A549 (cell line): ENCODE data around the gene TGFBR2. TPM values are rescaled to one million over a fixed set of nuclear protein-coding genes. Genes with fewer than 3 reads are reported as not detected.

ENCODE experiments used
- ATAC-seq, 2 experiments: fragments of 200-7000 bp in 1 of 2; fragments of >200 bp in 1 of 2; cut with Nextera tagmentation in 1 of 2; cut with Tn5 transposase in 1 of 2; 3 replicates each; pipeline versions ENCODE4 v1.8.0 to v1.9.1; 2018 to 2020; ENCODE audit warnings: mild to moderate bottlenecking in 1 of 2, moderate library complexity in 1 of 2
- CTCF ChIA-PET: fragments of 300-600 bp; sonication (Branson Sonifier 250); formaldehyde crosslinking; extraction: SDS; loops from one replicate; lab custom pipeline; 2021; ENCODE audit warnings: antibody characterized with exemption, inconsistent platforms; lab: Yijun Ruan, JAX
- POLR2A ChIA-PET: fragments of 350-600 bp; formaldehyde crosslinking; extraction: SDS; loops from one replicate; lab custom pipeline; 2021; ENCODE audit warnings: antibody characterized with exemption, inconsistent platforms; lab: Yijun Ruan, JAX
- DNase-seq, 2 experiments: peaks; one replicate each; pipeline versions ENCODE4 v3.0.0 to v3.0.0-alpha.2; 2011 to 2016; ENCODE audit warnings: low read depth in 1 of 2, low spot score in 1 of 2
- FAIRE-seq: peaks from 2 replicates; lab custom pipeline; 2011; peaks lifted over from hg19 to GRCh38; lab: Jason Lieb, UNC
- H3K27ac ChIP-seq, 2 experiments: fragments of >200 bp; sonication (Bioruptor Twin); formaldehyde crosslinking; 3 replicates each; pipeline ENCODE4 v1.5.1; 2016 to 2017
- H3K4me1 ChIP-seq: fragments of >200 bp; sonication (Bioruptor Twin); formaldehyde crosslinking; 3 replicates; pipeline ENCODE4 v1.6.1; 2016
- H3K4me2 ChIP-seq: fragments of >200 bp; sonication (Bioruptor Twin); formaldehyde crosslinking; 3 replicates; pipeline ENCODE4 v1.6.1; 2016
- H3K4me3 ChIP-seq: fragments of >200 bp; sonication (Bioruptor Twin); formaldehyde crosslinking; 3 replicates; pipeline ENCODE4 v1.5.1; 2016
- H3K9me3 ChIP-seq: fragments of >200 bp; sonication (Bioruptor Twin); formaldehyde crosslinking; 3 replicates; pipeline ENCODE4 v1.6.1; 2016
- BCL3 ChIP-seq: fragments of >200 bp; sonication (Bioruptor Twin); formaldehyde crosslinking; IDR thresholded peaks from 3 replicates; pipeline ENCODE4 v1.6.1; 2016
- BHLHE40 ChIP-seq: IDR thresholded peaks from 2 replicates; pipeline ENCODE4 v1.6.1; 2012; ENCODE audit warnings: low read depth, low read length, inconsistent platforms
- CBX2 ChIP-seq: fragments of 200-600 bp; sonication (generic); IDR thresholded peaks from 2 replicates; pipeline ENCODE4 v1.6.1; 2016; ENCODE audit warnings: low read depth, mild to moderate bottlenecking, borderline replicate concordance
- CEBPB ChIP-seq, 2 experiments: fragments of >200 bp in 1 of 2; sonication (Bioruptor Twin) in 1 of 2; formaldehyde crosslinking in 1 of 2; IDR thresholded peaks; 2 replicates each; pipeline ENCODE4 v1.6.1; 2012 to 2016
- CHD2 ChIP-seq: fragments of 150-350 bp; IDR thresholded peaks from 2 replicates; pipeline ENCODE4 v1.6.1; 2014; ENCODE audit warnings: low read length; ENCODE audit not compliant: partially characterized antibody
- E2F6 ChIP-seq: IDR thresholded peaks from 2 replicates; pipeline ENCODE4 v1.6.1; 2012; ENCODE audit warnings: low read depth, borderline replicate concordance
- EHF ChIP-seq: fragments of 250-450 bp; sonication (Bioruptor Pico); IDR thresholded peaks from 2 replicates; pipeline ENCODE4 v1.5.0; 2020; ENCODE audit warnings: mild to moderate bottlenecking
- EHMT2 ChIP-seq: fragments of 200-600 bp; sonication (generic); IDR thresholded peaks from 2 replicates; pipeline ENCODE4 v1.6.1; 2016; ENCODE audit warnings: antibody characterized with exemption, low read depth, mild to moderate bottlenecking, moderate library complexity
- EP300 ChIP-seq, 2 experiments: fragments of >200 bp; sonication (Bioruptor Twin); formaldehyde crosslinking; IDR thresholded peaks; 2 replicates in 1 of 2; 3 replicates in 1 of 2; pipeline ENCODE4 v1.6.1; 2016 to 2017
- ESRRA ChIP-seq: fragments of 150-350 bp; IDR thresholded peaks from 2 replicates; pipeline ENCODE4 v1.6.1; 2014; ENCODE audit warnings: mild to moderate bottlenecking, low read length, borderline replicate concordance
- FOSL2 ChIP-seq, 2 experiments: fragments of 450-650 bp in 1 of 2; fragments of >200 bp in 1 of 2; sonication (Bioruptor Twin) in 1 of 2; formaldehyde crosslinking; IDR thresholded peaks; 2 replicates each; pipeline versions ENCODE4 v1.5.0 to v1.6.1; 2016 to 2020; ENCODE audit warnings: mild to moderate bottlenecking in 1 of 2, moderate library complexity in 1 of 2
- GATA3 ChIP-seq: IDR thresholded peaks from 2 replicates; pipeline ENCODE4 v1.6.1; 2012; ENCODE audit warnings: borderline replicate concordance
- HDAC2 ChIP-seq: fragments of 200-600 bp; sonication (generic); IDR thresholded peaks from 2 replicates; pipeline ENCODE4 v1.6.1; 2016
- HEYL ChIP-seq: fragments of 250-450 bp; sonication (Bioruptor Pico); IDR thresholded peaks from 2 replicates; pipeline ENCODE4 v1.8.0; 2021; ENCODE audit warnings: mild to moderate bottlenecking, moderate library complexity
- HOXA7 ChIP-seq: fragments of 250-450 bp; sonication (Bioruptor Pico); IDR thresholded peaks from 2 replicates; pipeline ENCODE4 v1.5.0; 2020; ENCODE audit warnings: mild to moderate bottlenecking, moderate library complexity
- HOXB5 ChIP-seq: fragments of 250-450 bp; sonication (Bioruptor Pico); IDR thresholded peaks from 2 replicates; pipeline ENCODE4 v1.5.0; 2020; ENCODE audit warnings: mild to moderate bottlenecking, moderate library complexity
- JUN ChIP-seq, 2 experiments: fragments of >200 bp; sonication (Bioruptor Twin); formaldehyde crosslinking; IDR thresholded peaks; 2 replicates in 1 of 2; 3 replicates in 1 of 2; pipeline ENCODE4 v1.6.1; 2016 to 2017
- JUNB ChIP-seq: fragments of >200 bp; sonication (Bioruptor Twin); formaldehyde crosslinking; IDR thresholded peaks from 2 replicates; pipeline ENCODE4 v1.6.1; 2016
- KDM1A ChIP-seq: fragments of 200-600 bp; sonication (generic); IDR thresholded peaks from 2 replicates; pipeline ENCODE4 v1.6.1; 2016; ENCODE audit warnings: low read depth, mild to moderate bottlenecking
- MAFK ChIP-seq: fragments of 450-650 bp; IDR thresholded peaks from 2 replicates; pipeline ENCODE4 v1.6.1; 2014; ENCODE audit not compliant: partially characterized antibody
- MAX ChIP-seq: IDR thresholded peaks from 2 replicates; pipeline ENCODE4 v1.6.1; 2012
- MAZ ChIP-seq: fragments of 150-350 bp; IDR thresholded peaks from 2 replicates; pipeline ENCODE4 v1.6.1; 2014; ENCODE audit warnings: antibody characterized with exemption, low read depth, low read length, borderline replicate concordance
- MYC ChIP-seq: IDR thresholded peaks from 2 replicates; pipeline ENCODE4 v1.6.1; 2012; ENCODE audit warnings: mild to moderate bottlenecking, inconsistent platforms, low read length, improper control_type of control experiment, borderline replicate concordance
- NFE2L2 ChIP-seq: fragments of 150-350 bp; conservative IDR thresholded peaks from 2 replicates; pipeline ENCODE4 v1.6.1; 2014; ENCODE audit warnings: low read length
- NR3C1 ChIP-seq: fragments of >200 bp; sonication (Bioruptor Twin); formaldehyde crosslinking; IDR thresholded peaks from 3 replicates; pipeline ENCODE4 v1.6.1; 2017
- PHF8 ChIP-seq: fragments of 200-600 bp; sonication (generic); IDR thresholded peaks from 2 replicates; pipeline ENCODE4 v1.6.1; 2016; ENCODE audit warnings: low read depth, mild to moderate bottlenecking, antibody characterized with exemption, moderate library complexity, borderline replicate concordance
- POLR2A ChIP-seq: IDR thresholded peaks from 2 replicates; pipeline ENCODE4 v1.6.1; 2012; ENCODE audit warnings: mild to moderate bottlenecking, low read length
- POLR2AphosphoS2 ChIP-seq: conservative IDR thresholded peaks from 2 replicates; pipeline ENCODE4 v1.6.1; 2012; ENCODE audit warnings: low read length, improper control_type of control experiment, inconsistent platforms
- RAD21 ChIP-seq, 2 experiments: fragments of >200 bp in 1 of 2; sonication (Bioruptor Twin) in 1 of 2; formaldehyde crosslinking in 1 of 2; IDR thresholded peaks in 1 of 2; conservative IDR thresholded peaks in 1 of 2; 2 replicates in 1 of 2; 3 replicates in 1 of 2; pipeline ENCODE4 v1.6.1; 2012 to 2018; ENCODE audit warnings: inconsistent platforms in 1 of 2
- RARB ChIP-seq: fragments of 250-450 bp; sonication (Bioruptor Pico); IDR thresholded peaks from 2 replicates; pipeline ENCODE4 v1.8.0; 2021; ENCODE audit warnings: mild to moderate bottlenecking, moderate library complexity
- SMC3 ChIP-seq: fragments of >200 bp; sonication (Bioruptor Twin); formaldehyde crosslinking; IDR thresholded peaks from 3 replicates; pipeline ENCODE4 v1.6.1; 2018; ENCODE audit warnings: inconsistent platforms
- SREBF2 ChIP-seq: fragments of 450-650 bp; IDR thresholded peaks from 2 replicates; pipeline ENCODE4 v1.6.1; 2014; ENCODE audit warnings: mild to moderate bottlenecking, moderate library complexity
- ZFP36 ChIP-seq: fragments of 450-650 bp; IDR thresholded peaks from 2 replicates; pipeline ENCODE4 v1.6.1; 2014; ENCODE audit warnings: borderline replicate concordance; ENCODE audit not compliant: partially characterized antibody
- ZNF302 ChIP-seq: fragments of 250-450 bp; sonication (Bioruptor Pico); IDR thresholded peaks from 2 replicates; pipeline ENCODE4 v1.9.0; 2021; ENCODE audit warnings: inconsistent platforms, mild to moderate bottlenecking, moderate library complexity
- ZSCAN20 ChIP-seq: fragments of 250-450 bp; sonication (Bioruptor Pico); IDR thresholded peaks from 2 replicates; pipeline ENCODE4 v1.8.0; 2022; ENCODE audit warnings: mild to moderate bottlenecking, moderate library complexity
- WGBS: methylation state at CpG from one replicate; pipeline ENCODE4 v1.1.6; 2017; ENCODE audit errors: missing lambda C conversion rate; 5-methylcytosine and 5-hydroxymethylcytosine counted together
- polyA minus RNA-seq: library from RNA; depleted of rRNA, polyadenylated mRNA; stranded (reverse); fragments of >200 nt; gene quantifications from 2 replicates; pipeline ENCODE4 v1.2.3, GENCODE V29; 2011; rRNA and poly(A)+ RNA removed
- polyA plus RNA-seq, 4 experiments: library from polyadenylated mRNA; depleted of rRNA in 3 of 4; stranded (reverse); fragments of >200 nt; fragmentation: RNase III in 1 of 4; extraction: RNeasy Plus Mini Kit Qiagen cat#74134 plus additional on column Dnase treatment in 1 of 4; gene quantifications; 2 replicates in 3 of 4; 3 replicates in 1 of 4; pipeline ENCODE4 v1.2.3, GENCODE V29; 2011 to 2017
- TF ChIP-seq, protein P1 (sequence below): IDR thresholded peaks from 2 replicates; pipeline ENCODE4 v1.6.1; 2012
- TF ChIP-seq, protein P2 (sequence below): fragments of 150-350 bp; IDR thresholded peaks from 2 replicates; pipeline ENCODE4 v1.6.1; 2014; ENCODE audit warnings: low read depth, mild to moderate bottlenecking, low read length

TGFBR2 gene
- polyA plus RNA-seq (2011; rRNA removed) (97.4 and 119 TPM in 2 replicates), polyA plus RNA-seq (2017; fragmentation: RNase III; extraction: RNeasy Plus Mini Kit Qiagen cat#74134 plus additional on column Dnase treatment) (47.0 to 57.8 TPM (median 48.5 TPM) in 3 replicates), polyA minus RNA-seq (103 and 115 TPM in 2 replicates)
- polyA plus RNA-seq (2012; cell fraction: cytosol; rRNA removed), result 21.5 and 26.8 TPM in 2 replicates
- 20.0 and 20.1 TPM in 2 replicates for polyA plus RNA-seq (2012; cell fraction: nucleus; rRNA removed)

DNA sequence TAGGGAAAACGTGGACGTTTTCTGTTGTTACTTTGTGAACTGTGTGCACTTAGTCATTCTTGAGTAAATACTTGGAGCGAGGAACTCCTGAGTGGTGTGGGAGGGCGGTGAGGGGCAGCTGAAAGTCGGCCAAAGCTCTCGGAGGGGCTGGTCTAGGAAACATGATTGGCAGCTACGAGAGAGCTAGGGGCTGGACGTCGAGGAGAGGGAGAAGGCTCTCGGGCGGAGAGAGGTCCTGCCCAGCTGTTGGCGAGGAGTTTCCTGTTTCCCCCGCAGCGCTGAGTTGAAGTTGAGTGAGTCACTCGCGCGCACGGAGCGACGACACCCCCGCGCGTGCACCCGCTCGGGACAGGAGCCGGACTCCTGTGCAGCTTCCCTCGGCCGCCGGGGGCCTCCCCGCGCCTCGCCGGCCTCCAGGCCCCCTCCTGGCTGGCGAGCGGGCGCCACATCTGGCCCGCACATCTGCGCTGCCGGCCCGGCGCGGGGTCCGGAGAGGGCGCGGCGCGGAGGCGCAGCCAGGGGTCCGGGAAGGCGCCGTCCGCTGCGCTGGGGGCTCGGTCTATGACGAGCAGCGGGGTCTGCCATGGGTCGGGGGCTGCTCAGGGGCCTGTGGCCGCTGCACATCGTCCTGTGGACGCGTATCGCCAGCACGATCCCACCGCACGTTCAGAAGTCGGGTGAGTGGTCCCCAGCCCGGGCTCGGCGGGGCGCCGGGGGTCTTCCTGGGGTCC lies at the start of gene TGFBR2:
TSS of gene TGFBR2 (plus strand) at position 301 of the 731 bp plus-strand sequence. CDS start at position 584, 283 bp downstream.
- Histone ChIP-seq H3K9me3 (no peaks in the 10 kb centered on the region), H3K4me3 (peak within 1 kb of the TSS; percentile 95), H3K27ac (peak within 1 kb of the TSS; percentile 97 to 99), H3K4me1 (peaks cover 52% of the 10 kb centered on the region), H3K4me2 (peak within 1 kb of the TSS; percentile 92)
- DNase-seq (peak; percentile 96 to 98), FAIRE-seq (peak; percentile 97), ATAC-seq (peak; percentile 95 to 97)
- POLR2A ChIA-PET, result interaction anchor here (0.6 to 1.2 kb wide), 11 partner anchors 9 to 926 kb away, joined by 3 to 9 read pairs (median 4); partner anchors contain the start of gene STT3B
- WGBS, result 2% methylated on average over 26 of the region's 71 CpGs
- CTCF ChIA-PET, result interaction anchor here (0.8 to 1.7 kb wide), 12 partner anchors 10 to 563 kb away, joined by 3 to 7 read pairs (median 4); no protein-coding TSS in a partner anchor
- TF ChIP-seq KDM1A, result no peak
- TF ChIP-seq MAX, result peak; percentile 87
- peak; percentile 75 for TF ChIP-seq FOSL2 (IDR thresholded peaks at IDR 0.05)
- peak; percentile 96 for TF ChIP-seq FOSL2 (CRISPR knock-in tag; IDR thresholded peaks at IDR 0.05)
- TF ChIP-seq POLR2A, result peak; percentile 44
- TF ChIP-seq RARB (CRISPR knock-in tag), result no peak
- TF ChIP-seq ESRRA, result no peak
- no peak for TF ChIP-seq HOXA7
- TF ChIP-seq HOXB5 (CRISPR knock-in tag), result 0 out of 2 replicates have a peak, but pooled peaks have one; percentile 9
- peak; percentile 82 for TF ChIP-seq GATA3
- TF ChIP-seq JUN (IDR thresholded peaks at IDR 0.05), result peak; percentile 85 to 90
- TF ChIP-seq, protein P1, sequence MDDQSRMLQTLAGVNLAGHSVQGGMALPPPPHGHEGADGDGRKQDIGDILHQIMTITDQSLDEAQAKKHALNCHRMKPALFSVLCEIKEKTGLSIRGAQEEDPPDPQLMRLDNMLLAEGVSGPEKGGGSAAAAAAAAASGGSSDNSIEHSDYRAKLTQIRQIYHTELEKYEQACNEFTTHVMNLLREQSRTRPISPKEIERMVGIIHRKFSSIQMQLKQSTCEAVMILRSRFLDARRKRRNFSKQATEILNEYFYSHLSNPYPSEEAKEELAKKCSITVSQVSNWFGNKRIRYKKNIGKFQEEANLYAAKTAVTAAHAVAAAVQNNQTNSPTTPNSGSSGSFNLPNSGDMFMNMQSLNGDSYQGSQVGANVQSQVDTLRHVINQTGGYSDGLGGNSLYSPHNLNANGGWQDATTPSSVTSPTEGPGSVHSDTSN, result peak; percentile 91
- TF ChIP-seq SREBF2, result no peak
- TF ChIP-seq CEBPB (IDR thresholded peaks at IDR 0.05), result peak in 1 of 2 experiments; percentile 34; a peak in 2 of 4 replicates
- no peak for TF ChIP-seq CBX2
- TF ChIP-seq ZNF302, result no peak
- TF ChIP-seq POLR2AphosphoS2, result no peak
- TF ChIP-seq ZFP36, result no peak
- peak; percentile 64 to 70; a peak in 2 of 5 replicates for TF ChIP-seq EP300 (IDR thresholded peaks at IDR 0.05)
- TF ChIP-seq EHF (CRISPR knock-in tag), result no peak
- TF ChIP-seq BHLHE40, result peak; percentile 53; the same call in 1 of the 2 replicates
- TF ChIP-seq NFE2L2, result 0 out of 2 replicates have a peak, but pooled peaks have one; percentile 3
- TF ChIP-seq MAFK, result no peak
- no peak for TF ChIP-seq EHMT2
- peak; percentile 58 for TF ChIP-seq SMC3
- no peak for TF ChIP-seq HDAC2
- TF ChIP-seq PHF8, result 0 out of 2 replicates have a peak, but pooled peaks have one; percentile 25
- peak; percentile 23 to 64; a peak in 4 of 5 replicates for TF ChIP-seq RAD21 (conservative IDR thresholded peaks at IDR 0.05 in 1 of 2, IDR thresholded peaks at IDR 0.05 in 1 of 2)
- TF ChIP-seq MAZ, result no peak
- TF ChIP-seq MYC, result no peak; the same call in 1 of the 2 replicates
- TF ChIP-seq CHD2, result no peak
- TF ChIP-seq NR3C1, result no peak
- TF ChIP-seq E2F6, result peak; percentile 63
- peak; percentile 84; the same call in 2 of the 3 replicates for TF ChIP-seq BCL3
- TF ChIP-seq, protein P2, sequence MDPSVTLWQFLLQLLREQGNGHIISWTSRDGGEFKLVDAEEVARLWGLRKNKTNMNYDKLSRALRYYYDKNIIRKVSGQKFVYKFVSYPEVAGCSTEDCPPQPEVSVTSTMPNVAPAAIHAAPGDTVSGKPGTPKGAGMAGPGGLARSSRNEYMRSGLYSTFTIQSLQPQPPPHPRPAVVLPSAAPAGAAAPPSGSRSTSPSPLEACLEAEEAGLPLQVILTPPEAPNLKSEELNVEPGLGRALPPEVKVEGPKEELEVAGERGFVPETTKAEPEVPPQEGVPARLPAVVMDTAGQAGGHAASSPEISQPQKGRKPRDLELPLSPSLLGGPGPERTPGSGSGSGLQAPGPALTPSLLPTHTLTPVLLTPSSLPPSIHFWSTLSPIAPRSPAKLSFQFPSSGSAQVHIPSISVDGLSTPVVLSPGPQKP, result no peak
- TF ChIP-seq ZSCAN20, result no peak
- TF ChIP-seq HEYL (CRISPR knock-in tag), result no peak
- peak; percentile 85 for TF ChIP-seq JUNB
